HG03097 (cell line): ENCODE measurements around the gene SPACA7.
"Not testable (repeated sequence)": the region's sequence is repeated elsewhere in the genome, so short reads cannot be mapped to it uniquely, and the experiment has no call there.

Experiments
- ATAC-seq: cut with Tn5 transposase; IDR thresholded peaks from one replicate; pipeline ENCODE4 v1.9.1; 2021; ENCODE audit not compliant: unreplicated experiment, low FRiP score

Gene SPACA7

GRCh38 chr13:112349681-112350080, 26.5 kb upstream of the SPACA7 start:
- ATAC-seq: no peak

- no peak for ATAC-seq
These were observed 25.9 kb upstream of the SPACA7 start for GRCh38 chr13:112350300-112350699.

GRCh38 chr13:112351825-112352224, 24.3 kb upstream of the SPACA7 start:
- ATAC-seq: no peak

GRCh38 chr13:112353856-112354255, 22.3 kb upstream of the SPACA7 start:
- no peak for ATAC-seq

GRCh38 chr13:112354330-112355273, 21.6 kb upstream of the SPACA7 start:
- ATAC-seq: no peak

GRCh38 chr13:112355274-112355838, 20.8 kb upstream of the SPACA7 start:
- no peak for ATAC-seq

GRCh38 chr13:112356190-112356589, 20.0 kb upstream of the SPACA7 start:
- ATAC-seq: no peak

GRCh38 chr13:112358156-112358555, 18.0 kb upstream of the SPACA7 start:
- no peak for ATAC-seq

GRCh38 chr13:112362021-112362420, 14.1 kb upstream of the SPACA7 start:
- ATAC-seq: no peak

GRCh38 chr13:112363867-112364528, 12.2 kb upstream of the SPACA7 start:
- ATAC-seq: no peak

- ATAC-seq: no peak
These were observed 9.1 kb upstream of the SPACA7 start for GRCh38 chr13:112366907-112367646.

GRCh38 chr13:112368883-112369282, 7.3 kb upstream of the SPACA7 start:
- no peak for ATAC-seq

GRCh38 chr13:112370311-112370710, 5.8 kb upstream of the SPACA7 start:
- no peak for ATAC-seq

- no peak for ATAC-seq
These were observed 1.9 kb upstream of the SPACA7 start for GRCh38 chr13:112374271-112374670.

- ATAC-seq: no peak
These were observed 15.6 kb downstream of the SPACA7 start for GRCh38 chr13:112391746-112392145.

GRCh38 chr13:112392719-112393118, 16.6 kb downstream of the SPACA7 start:
- no peak for ATAC-seq

GRCh38 chr13:112395022-112395421, 18.9 kb downstream of the SPACA7 start:
- ATAC-seq: not testable (repeated sequence)

GRCh38 chr13:112395941-112396340, 19.8 kb downstream of the SPACA7 start:
- ATAC-seq: not testable (repeated sequence)

- no peak for ATAC-seq
These were observed 21.0 kb downstream of the SPACA7 start for GRCh38 chr13:112397108-112397507.

GRCh38 chr13:112398347-112398746, 22.2 kb downstream of the SPACA7 start:
- not testable (repeated sequence) for ATAC-seq

GRCh38 chr13:112409828-112410227, 33.7 kb downstream of the SPACA7 start:
- ATAC-seq: not testable (repeated sequence)
